Stimulated activated CD8-positive, alpha-beta memory T cell treated with anti-CD3 and anti-CD28 coated beads, Interleukin-7, amount 100 ng/mL, for 1 hour (primary cell): ENCODE data around the gene DDX24.

ENCODE experiments used
- DNase-seq, 2 donors: peaks; one replicate each; pipeline ENCODE4 v3.0.0-alpha.2; 2020; ENCODE audit warnings: low read depth in 2 of 2

Gene DDX24

DNA sequence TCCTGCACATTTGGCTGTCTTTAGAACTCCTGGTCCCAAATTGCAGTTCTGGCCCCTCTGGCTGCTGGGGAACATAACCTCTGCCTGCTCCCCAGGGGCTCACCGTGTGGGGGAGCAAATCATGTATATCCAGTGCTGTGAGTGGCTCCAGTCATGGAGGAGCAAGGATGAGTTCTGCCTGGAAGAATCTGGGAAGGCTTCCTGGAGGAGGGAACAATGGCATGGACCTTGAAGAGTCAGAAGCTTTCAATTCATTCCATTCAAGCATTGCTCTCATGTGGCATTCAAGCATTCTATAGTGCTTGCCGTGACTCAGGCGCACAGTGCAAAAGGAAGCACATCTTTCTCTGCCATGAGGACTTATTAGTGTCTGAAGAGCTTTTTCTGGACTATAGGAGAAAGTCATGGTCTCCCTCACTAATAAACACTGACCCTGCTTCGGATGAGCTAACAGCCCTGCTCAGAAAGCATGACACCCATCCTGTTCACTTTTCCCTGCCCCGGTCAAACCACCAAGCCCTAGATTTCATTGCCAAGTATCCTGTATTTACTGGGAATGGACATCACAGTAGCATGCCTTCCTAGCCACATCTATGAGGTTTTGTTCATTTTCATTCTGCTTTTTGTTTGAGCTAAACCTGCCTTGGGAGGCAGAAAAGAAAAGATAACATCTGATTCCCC lies 33.0 kb upstream of the DDX24 start:
- DNase-seq, result no peak

- no peak for DNase-seq
Observed at GRCh38 chr14:94113490-94113889, 32.5 kb upstream of the DDX24 start.

DNA sequence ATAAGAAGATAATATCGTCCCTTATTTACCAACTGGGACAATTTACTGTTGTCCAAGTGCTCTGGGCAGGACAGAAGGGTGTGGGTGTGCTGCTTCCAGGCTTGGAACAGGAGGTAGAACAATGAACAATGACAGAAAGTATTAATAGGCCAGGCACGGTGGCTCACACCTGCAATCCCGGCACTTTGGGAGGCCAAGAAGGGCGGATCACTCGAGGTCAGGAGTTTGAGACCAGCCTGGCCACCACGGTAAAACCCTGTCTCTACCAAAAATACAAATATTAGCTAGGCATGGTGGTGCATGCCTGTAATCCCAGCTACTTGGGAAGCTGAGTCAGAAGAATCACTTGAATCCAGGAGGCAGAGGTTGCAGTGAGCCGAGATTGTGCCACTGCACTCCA lies 32.1 kb upstream of the DDX24 start:
- no peak for DNase-seq

- no peak for DNase-seq
Observed at GRCh38 chr14:94112513-94113063, 31.6 kb upstream of the DDX24 start.

GRCh38 chr14:94111276-94112095 lies 30.5 kb upstream of the DDX24 start:
- DNase-seq, result no peak

GRCh38 chr14:94110552-94111181 lies 29.7 kb upstream of the DDX24 start, which contains the start of gene IFI27:
Gene IFI27 (plus strand): TSS chr14:94110736.
- no peak for DNase-seq

DNA sequence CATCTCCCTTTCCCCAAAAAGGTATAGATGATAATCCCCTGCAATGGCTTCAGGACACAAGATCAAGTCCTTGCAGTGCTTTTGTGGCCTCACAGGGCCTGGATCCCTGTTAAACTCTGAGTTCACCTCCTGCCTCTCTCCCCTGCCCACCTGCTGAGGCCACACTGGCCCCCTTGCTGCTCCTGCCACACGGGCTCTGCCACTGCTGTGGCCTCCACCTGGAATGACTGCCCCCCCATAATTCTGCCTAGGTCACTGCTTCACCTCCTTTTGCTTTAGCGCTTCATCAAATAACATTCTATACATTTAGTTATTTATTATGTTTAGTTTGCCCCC lies 28.9 kb upstream of the DDX24 start:
- DNase-seq, result no peak

- DNase-seq, result no peak
Observed at GRCh38 chr14:94104731-94105130, 23.7 kb upstream of the DDX24 start.

DNA sequence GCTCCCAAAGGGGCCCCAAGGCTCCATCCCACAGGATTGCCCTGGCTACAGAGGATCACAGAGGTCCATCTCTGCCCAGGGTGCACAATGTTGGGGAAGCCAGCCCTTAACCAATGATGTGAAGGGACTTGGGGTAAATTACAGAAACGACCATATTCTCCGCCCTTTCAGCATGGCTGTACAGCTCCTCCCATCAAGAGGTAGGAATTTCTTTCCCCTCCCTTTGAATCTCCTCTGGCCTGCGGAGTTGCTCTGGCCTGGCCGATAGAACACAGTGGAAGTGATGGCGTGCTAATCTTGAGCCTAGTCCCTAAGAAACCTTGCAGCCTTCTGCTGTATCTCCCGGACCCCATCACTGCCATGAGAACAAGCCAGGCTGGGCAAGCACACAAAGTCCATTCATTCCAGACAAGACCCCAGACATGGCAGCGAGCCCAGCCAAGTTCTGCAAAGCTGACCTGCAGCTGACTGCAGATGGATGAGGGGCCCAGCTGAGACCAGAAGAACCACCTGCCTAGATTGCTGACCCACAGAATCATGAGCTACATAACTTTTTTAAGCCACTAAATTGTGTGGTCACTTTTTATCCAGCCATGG lies 22.6 kb upstream of the DDX24 start:
- DNase-seq, result no peak

GRCh38 chr14:94102768-94103482 lies 21.9 kb upstream of the DDX24 start:
- no peak for DNase-seq

GRCh38 chr14:94101748-94102147 lies 20.7 kb upstream of the DDX24 start:
- no peak for DNase-seq

DNA sequence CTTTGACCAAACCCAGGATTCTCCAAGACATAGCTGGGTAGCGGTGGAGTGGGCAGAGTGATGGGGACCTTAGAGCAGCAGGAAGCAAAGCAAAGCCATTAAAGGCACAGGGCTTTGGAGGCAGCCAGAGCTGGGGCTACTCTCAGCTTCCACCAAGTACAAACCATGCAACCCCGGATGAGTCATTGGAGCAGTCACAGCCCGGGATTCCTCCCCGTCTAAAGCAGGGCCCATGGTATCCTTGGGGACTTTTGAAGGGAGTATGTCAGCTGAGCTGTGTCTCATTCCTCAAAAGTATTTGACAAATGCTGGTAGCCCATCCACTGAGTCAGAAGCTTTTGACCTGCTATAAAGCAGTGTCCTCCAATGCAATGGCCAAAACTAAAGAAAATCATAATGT lies 19.8 kb upstream of the DDX24 start:
- no peak for DNase-seq

DNA sequence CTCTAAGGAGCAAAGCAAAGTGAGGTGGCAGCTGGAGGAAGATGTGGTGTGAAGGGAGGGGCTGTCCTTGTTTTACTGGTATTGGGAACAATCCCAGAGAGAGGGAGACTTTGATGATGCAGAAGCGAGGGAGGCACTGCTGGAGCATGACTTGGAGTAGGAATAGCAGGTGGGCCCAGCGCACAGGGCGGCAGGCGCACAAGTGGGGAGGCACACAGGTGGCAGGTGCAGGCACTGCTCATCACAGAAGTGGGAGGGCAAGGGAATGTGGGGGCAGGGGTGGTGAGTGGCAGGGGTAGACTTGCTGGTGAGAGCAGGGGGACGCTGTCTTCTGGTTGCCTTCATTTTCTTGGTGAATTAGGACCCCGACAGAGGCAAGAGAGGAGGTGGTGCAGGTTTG lies 18.0 kb upstream of the DDX24 start:
- DNase-seq, result no peak

DNA sequence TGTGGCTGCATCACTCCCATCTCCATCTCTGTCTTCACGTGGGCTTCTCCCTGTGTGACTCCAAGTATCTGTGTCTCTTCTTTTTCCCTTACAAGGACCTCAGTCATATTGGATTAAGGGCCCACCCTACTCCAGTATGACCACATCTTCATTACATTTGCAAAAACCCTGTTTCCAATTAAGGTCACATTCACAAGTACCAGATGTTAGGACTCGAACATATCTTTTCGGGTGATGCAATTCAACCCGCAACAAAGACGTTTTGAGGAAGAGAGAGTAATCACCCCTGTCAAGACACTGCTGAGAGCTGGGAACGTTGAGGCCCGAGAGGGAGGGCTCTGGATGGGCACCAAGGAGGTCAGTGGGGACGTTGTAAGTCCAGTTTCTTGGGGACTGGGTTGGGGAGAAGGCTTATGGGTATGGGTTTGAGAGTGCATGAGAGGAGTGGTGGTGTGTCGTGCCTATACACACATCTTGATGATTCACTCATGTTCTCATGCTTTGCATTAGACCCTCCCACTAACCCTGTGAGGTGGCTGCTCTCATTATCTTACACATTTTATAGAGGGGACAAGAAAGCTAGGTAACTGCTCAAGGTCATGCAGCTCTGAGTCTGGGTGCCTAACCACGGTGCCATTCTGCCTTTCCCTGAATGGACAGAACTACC lies 17.5 kb upstream of the DDX24 start:
- DNase-seq, result no peak

GRCh38 chr14:94097091-94097490 lies 16.1 kb upstream of the DDX24 start:
- no peak for DNase-seq

DNA sequence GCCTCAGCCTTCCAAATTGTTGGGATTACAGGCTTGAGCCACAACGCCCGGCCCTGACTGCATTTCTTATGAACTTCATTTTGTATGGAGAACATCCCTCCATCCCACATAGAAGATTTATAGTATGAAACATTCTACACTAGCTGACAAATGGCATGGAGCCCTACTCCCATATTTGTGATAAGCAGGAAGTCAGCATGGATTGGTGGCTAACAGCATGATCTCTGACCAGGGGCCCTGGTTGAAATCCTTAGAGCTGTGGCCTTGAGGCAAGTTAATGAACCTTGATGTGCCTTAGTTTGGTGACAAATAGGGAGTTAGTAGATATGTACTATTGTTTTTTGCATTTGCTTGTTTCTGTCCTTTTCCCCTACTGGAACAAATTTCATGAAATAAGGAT lies 12.4 kb upstream of the DDX24 start:
- no peak for DNase-seq

DNA sequence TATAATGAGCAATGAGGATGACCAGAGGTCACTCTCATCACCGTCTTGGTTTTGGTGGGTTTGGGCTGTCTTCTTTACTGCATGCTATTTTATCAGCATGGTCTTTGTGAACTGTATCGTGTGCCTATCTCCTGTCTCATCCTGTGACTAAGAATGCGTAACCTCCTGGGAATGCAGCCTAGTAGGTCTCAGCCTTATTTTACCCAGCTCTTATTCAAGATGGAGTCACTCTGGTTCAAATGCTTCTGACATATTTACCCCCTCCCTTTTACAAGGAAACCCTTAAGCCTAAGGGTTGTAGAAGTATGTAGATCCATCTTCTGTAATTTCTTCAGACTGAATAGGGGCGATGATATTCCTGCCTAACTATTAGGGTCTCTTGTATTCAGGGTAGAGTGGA lies 8.5 kb upstream of the DDX24 start:
- DNase-seq, result no peak

- no peak for DNase-seq
Observed at GRCh38 chr14:94088516-94088915, 7.5 kb upstream of the DDX24 start.

- no peak for DNase-seq
Observed at GRCh38 chr14:94087891-94088290, 6.9 kb upstream of the DDX24 start.

DNA sequence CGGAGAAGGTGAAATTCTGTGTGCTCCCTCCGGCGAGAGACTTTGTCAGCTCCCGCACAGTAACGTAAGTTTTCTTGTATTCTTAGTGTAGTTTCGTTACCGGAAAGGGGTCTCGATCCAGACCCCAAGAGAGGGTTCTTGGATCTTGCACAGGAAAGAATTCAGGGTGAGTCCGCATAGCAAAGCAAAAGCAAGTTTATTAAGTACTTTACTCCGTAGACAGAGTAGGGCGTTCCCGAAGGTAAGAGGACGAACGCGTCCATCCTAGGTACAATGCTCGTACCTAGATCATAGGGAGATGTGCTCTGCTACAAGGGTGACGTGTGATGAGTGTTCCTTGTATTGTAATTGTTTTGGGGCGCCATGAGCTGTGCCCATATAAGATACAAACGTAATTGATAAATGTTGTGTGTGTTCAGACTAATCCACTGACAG lies 401 bp upstream of the DDX24 start:
- DNase-seq, result no peak
